ENCODE measurements around the gene EMP2.

Gene EMP2

DNA sequence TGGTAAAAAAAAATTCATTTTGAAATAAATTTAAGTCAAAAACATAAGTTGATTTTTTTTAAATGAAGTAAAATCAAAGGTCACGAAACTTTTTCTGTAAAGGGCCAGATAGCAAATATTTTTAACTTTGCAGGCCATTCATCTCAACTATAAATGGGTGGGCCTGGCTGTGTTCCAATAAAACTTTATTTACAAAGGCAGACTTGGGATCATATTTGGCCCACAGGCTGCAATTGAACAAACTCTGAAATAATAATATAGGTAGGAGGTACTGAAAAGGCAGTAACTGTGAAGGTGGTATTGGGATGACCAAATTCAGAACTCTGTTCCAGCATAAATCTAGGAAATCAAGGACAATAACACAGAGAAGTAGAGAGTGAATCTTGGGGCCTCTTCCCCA is 12.2 kb upstream of the EMP2 start:
- H3K79me2 ChIP-seq (ENCODE audit: control insufficient read depth, insufficient read depth, low read length, unreplicated experiment): no peaks in the 10 kb centered on the region
- no peaks in the 10 kb centered on the region for H3K4me1 ChIP-seq (ENCODE audit: control insufficient read depth, insufficient read depth, low read length, unreplicated experiment)
- H3K27ac ChIP-seq (ENCODE audit: low read depth, low read length): no peak overlapping the region
- no peaks in the 10 kb centered on the region for H3K36me3 ChIP-seq (ENCODE audit: insufficient read depth, low read length)
- H2AFZ ChIP-seq (ENCODE audit: low read length, unreplicated experiment): no peak overlapping the region
- no peak overlapping the region for H3K4me3 ChIP-seq (ENCODE audit: low read depth, low read length)
- H3K27me3 ChIP-seq (ENCODE audit: insufficient read depth, low read length): peaks cover 31% of the 10 kb centered on the region

- Histone ChIP-seq H3K4me1 (ENCODE audit: control insufficient read depth, insufficient read depth, low read length, unreplicated experiment) (peaks cover 2% of the 10 kb centered on the region), H2AFZ (ENCODE audit: low read length, unreplicated experiment) (no peak overlapping the region), H3K27ac (ENCODE audit: low read depth, low read length) (no peak overlapping the region), H3K27me3 (ENCODE audit: insufficient read depth, low read length) (peaks cover 16% of the 10 kb centered on the region), H3K79me2 (ENCODE audit: control insufficient read depth, insufficient read depth, low read length, unreplicated experiment) (no peaks in the 10 kb centered on the region), H3K4me3 (ENCODE audit: low read depth, low read length) (no peak overlapping the region), H3K36me3 (ENCODE audit: insufficient read depth, low read length) (no peaks in the 10 kb centered on the region)
Observed at GRCh38 chr16:10590342-10590741, 9.9 kb upstream of the EMP2 start.

- peaks cover 16% of the 10 kb centered on the region for H3K27me3 ChIP-seq (ENCODE audit: insufficient read depth, low read length)
- no peaks in the 10 kb centered on the region for H3K36me3 ChIP-seq (ENCODE audit: insufficient read depth, low read length)
- H3K27ac ChIP-seq (ENCODE audit: low read depth, low read length): no peak overlapping the region
- no peaks in the 10 kb centered on the region for H3K79me2 ChIP-seq (ENCODE audit: control insufficient read depth, insufficient read depth, low read length, unreplicated experiment)
- peaks cover 12% of the 10 kb centered on the region for H3K4me1 ChIP-seq (ENCODE audit: control insufficient read depth, insufficient read depth, low read length, unreplicated experiment)
- no peak overlapping the region for H3K4me3 ChIP-seq (ENCODE audit: low read depth, low read length)
- H2AFZ ChIP-seq (ENCODE audit: low read length, unreplicated experiment): no peak overlapping the region
Observed at GRCh38 chr16:10589109-10589508, 8.7 kb upstream of the EMP2 start.

GRCh38 chr16:10587622-10588021 is 7.2 kb upstream of the EMP2 start:
- H3K36me3 ChIP-seq (ENCODE audit: insufficient read depth, low read length): no peaks in the 10 kb centered on the region
- peaks cover 12% of the 10 kb centered on the region for H3K4me1 ChIP-seq (ENCODE audit: control insufficient read depth, insufficient read depth, low read length, unreplicated experiment)
- H3K27me3 ChIP-seq (ENCODE audit: insufficient read depth, low read length): peaks cover 16% of the 10 kb centered on the region
- no peak overlapping the region for H3K27ac ChIP-seq (ENCODE audit: low read depth, low read length)
- no peak overlapping the region for H2AFZ ChIP-seq (ENCODE audit: low read length, unreplicated experiment)
- H3K4me3 ChIP-seq (ENCODE audit: low read depth, low read length): no peak overlapping the region
- no peaks in the 10 kb centered on the region for H3K79me2 ChIP-seq (ENCODE audit: control insufficient read depth, insufficient read depth, low read length, unreplicated experiment)

DNA sequence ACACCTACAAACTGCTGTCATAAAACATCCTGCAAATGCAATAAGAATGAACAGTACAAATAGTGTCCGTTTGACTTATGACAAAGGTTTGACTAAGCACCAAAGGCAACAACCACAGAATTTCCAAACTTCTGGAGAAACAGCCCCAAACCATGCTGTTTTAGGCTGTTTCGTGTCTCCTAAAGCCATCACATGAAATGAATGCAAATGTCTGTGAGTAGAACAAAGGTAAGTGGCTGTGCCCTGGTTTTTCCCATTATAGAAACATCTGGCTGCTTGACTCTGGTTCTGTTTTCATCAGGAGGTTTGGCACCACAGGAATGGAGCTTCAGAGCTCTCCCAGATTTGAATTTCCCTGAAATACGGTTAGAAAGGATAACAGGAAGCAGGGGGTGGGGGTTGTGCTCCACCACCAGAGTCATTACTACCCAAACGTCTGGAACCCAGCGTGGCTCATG is 4.6 kb upstream of the EMP2 start:
- H3K79me2 ChIP-seq (ENCODE audit: control insufficient read depth, insufficient read depth, low read length, unreplicated experiment): no peaks in the 10 kb centered on the region
- no peak overlapping the region for H2AFZ ChIP-seq (ENCODE audit: low read length, unreplicated experiment)
- peaks cover 18% of the 10 kb centered on the region for H3K4me1 ChIP-seq (ENCODE audit: control insufficient read depth, insufficient read depth, low read length, unreplicated experiment)
- H3K36me3 ChIP-seq (ENCODE audit: insufficient read depth, low read length): no peaks in the 10 kb centered on the region
- H3K27me3 ChIP-seq (ENCODE audit: insufficient read depth, low read length): peaks cover 3% of the 10 kb centered on the region; the same call in 1 of the 2 replicates
- H3K27ac ChIP-seq (ENCODE audit: low read depth, low read length): peak overlapping the region; percentile 35
- H3K4me3 ChIP-seq (ENCODE audit: low read depth, low read length): no peak overlapping the region

GRCh38 chr16:10583269-10583668 is 2.9 kb upstream of the EMP2 start:
- Histone ChIP-seq H3K79me2 (ENCODE audit: control insufficient read depth, insufficient read depth, low read length, unreplicated experiment) (peaks cover 15% of the 10 kb centered on the region), H3K4me3 (ENCODE audit: low read depth, low read length) (no peak overlapping the region), H3K4me1 (ENCODE audit: control insufficient read depth, insufficient read depth, low read length, unreplicated experiment) (peaks cover 26% of the 10 kb centered on the region), H3K27me3 (ENCODE audit: insufficient read depth, low read length) (no peaks in the 10 kb centered on the region), H2AFZ (ENCODE audit: low read length, unreplicated experiment) (no peak overlapping the region), H3K27ac (ENCODE audit: low read depth, low read length) (no peak overlapping the region), H3K36me3 (ENCODE audit: insufficient read depth, low read length) (no peaks in the 10 kb centered on the region)

- Histone ChIP-seq H3K4me3 (ENCODE audit: low read depth, low read length) (no peak overlapping the region; the same call in 1 of the 2 replicates), H3K4me1 (ENCODE audit: control insufficient read depth, insufficient read depth, low read length, unreplicated experiment) (peaks cover 37% of the 10 kb centered on the region), H3K27me3 (ENCODE audit: insufficient read depth, low read length) (no peaks in the 10 kb centered on the region)
Observed at GRCh38 chr16:10581507-10581906, 1.1 kb upstream of the EMP2 start.

DNA sequence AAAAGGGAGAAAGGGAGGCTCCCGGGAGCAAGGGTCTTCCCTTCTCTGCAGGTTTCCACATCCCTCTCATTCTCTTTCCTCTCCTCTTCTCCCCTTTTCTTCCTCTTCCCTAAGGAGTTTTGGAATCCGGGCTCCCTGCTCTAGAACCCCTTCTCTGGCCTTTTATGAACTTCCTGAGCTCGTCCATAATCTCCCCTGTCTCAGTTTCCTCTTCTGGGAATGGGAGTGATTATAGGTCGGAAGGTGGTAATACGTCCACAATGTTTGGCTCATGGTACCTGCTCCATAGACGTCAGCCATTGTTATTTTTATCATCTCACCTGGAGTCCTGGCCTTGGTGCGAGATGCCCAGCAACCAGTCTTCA is 467 bp upstream of the EMP2 start:
- no peaks in the 10 kb centered on the region for H3K36me3 ChIP-seq (ENCODE audit: insufficient read depth, low read length)
- peaks cover 27% of the 10 kb centered on the region for H3K79me2 ChIP-seq (ENCODE audit: control insufficient read depth, insufficient read depth, low read length, unreplicated experiment)
- H3K4me3 ChIP-seq (ENCODE audit: low read depth, low read length): peak overlapping the region; percentile 94
- H3K27me3 ChIP-seq (ENCODE audit: insufficient read depth, low read length): no peaks in the 10 kb centered on the region
- H2AFZ ChIP-seq (ENCODE audit: low read length, unreplicated experiment): peak overlapping the region; percentile 92
- H3K27ac ChIP-seq (ENCODE audit: low read depth, low read length): peak overlapping the region; percentile 28; the same call in 1 of the 2 replicates
- peaks cover 44% of the 10 kb centered on the region for H3K4me1 ChIP-seq (ENCODE audit: control insufficient read depth, insufficient read depth, low read length, unreplicated experiment)

More at GRCh38 chr16:10581507-10581906, 1.1 kb upstream of the EMP2 start:
- Histone ChIP-seq H3K79me2 (ENCODE audit: control insufficient read depth, insufficient read depth, low read length, unreplicated experiment) (peaks cover 27% of the 10 kb centered on the region), H2AFZ (ENCODE audit: low read length, unreplicated experiment) (no peak overlapping the region), H3K27ac (ENCODE audit: low read depth, low read length) (no peak overlapping the region), H3K36me3 (ENCODE audit: insufficient read depth, low read length) (no peaks in the 10 kb centered on the region)

GRCh38 chr16:10579575-10579964 is 828 bp downstream of the EMP2 start:
- Histone ChIP-seq H3K27ac (ENCODE audit: low read depth, low read length) (no peak overlapping the region), H3K79me2 (ENCODE audit: control insufficient read depth, insufficient read depth, low read length, unreplicated experiment) (peaks cover 27% of the 10 kb centered on the region), H3K4me1 (ENCODE audit: control insufficient read depth, insufficient read depth, low read length, unreplicated experiment) (peaks cover 39% of the 10 kb centered on the region), H3K4me3 (ENCODE audit: low read depth, low read length) (peak overlapping the region; percentile 94), H2AFZ (ENCODE audit: low read length, unreplicated experiment) (peak overlapping the region; percentile 90), H3K27me3 (ENCODE audit: insufficient read depth, low read length) (no peaks in the 10 kb centered on the region), H3K36me3 (ENCODE audit: insufficient read depth, low read length) (no peaks in the 10 kb centered on the region)

GRCh38 chr16:10578474-10579316 is 1.7 kb downstream of the EMP2 start:
- H3K4me3 ChIP-seq (ENCODE audit: low read depth, low read length): peak overlapping the region; percentile 94
- H3K36me3 ChIP-seq (ENCODE audit: insufficient read depth, low read length): no peaks in the 10 kb centered on the region
- H3K79me2 ChIP-seq (ENCODE audit: control insufficient read depth, insufficient read depth, low read length, unreplicated experiment): peaks cover 30% of the 10 kb centered on the region
- H3K27me3 ChIP-seq (ENCODE audit: insufficient read depth, low read length): no peaks in the 10 kb centered on the region
- peaks cover 37% of the 10 kb centered on the region for H3K4me1 ChIP-seq (ENCODE audit: control insufficient read depth, insufficient read depth, low read length, unreplicated experiment)
- no peak overlapping the region for H2AFZ ChIP-seq (ENCODE audit: low read length, unreplicated experiment)
- H3K27ac ChIP-seq (ENCODE audit: low read depth, low read length): no peak overlapping the region
